ENCODE results near the gene BASP1. TPM values are rescaled to one million over a fixed set of nuclear protein-coding genes. Genes with fewer than 3 reads are reported as not detected.

The BASP1 gene, protein sequence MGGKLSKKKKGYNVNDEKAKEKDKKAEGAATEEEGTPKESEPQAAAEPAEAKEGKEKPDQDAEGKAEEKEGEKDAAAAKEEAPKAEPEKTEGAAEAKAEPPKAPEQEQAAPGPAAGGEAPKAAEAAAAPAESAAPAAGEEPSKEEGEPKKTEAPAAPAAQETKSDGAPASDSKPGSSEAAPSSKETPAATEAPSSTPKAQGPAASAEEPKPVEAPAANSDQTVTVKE
- 411 TPM for total RNA-seq

DNA sequence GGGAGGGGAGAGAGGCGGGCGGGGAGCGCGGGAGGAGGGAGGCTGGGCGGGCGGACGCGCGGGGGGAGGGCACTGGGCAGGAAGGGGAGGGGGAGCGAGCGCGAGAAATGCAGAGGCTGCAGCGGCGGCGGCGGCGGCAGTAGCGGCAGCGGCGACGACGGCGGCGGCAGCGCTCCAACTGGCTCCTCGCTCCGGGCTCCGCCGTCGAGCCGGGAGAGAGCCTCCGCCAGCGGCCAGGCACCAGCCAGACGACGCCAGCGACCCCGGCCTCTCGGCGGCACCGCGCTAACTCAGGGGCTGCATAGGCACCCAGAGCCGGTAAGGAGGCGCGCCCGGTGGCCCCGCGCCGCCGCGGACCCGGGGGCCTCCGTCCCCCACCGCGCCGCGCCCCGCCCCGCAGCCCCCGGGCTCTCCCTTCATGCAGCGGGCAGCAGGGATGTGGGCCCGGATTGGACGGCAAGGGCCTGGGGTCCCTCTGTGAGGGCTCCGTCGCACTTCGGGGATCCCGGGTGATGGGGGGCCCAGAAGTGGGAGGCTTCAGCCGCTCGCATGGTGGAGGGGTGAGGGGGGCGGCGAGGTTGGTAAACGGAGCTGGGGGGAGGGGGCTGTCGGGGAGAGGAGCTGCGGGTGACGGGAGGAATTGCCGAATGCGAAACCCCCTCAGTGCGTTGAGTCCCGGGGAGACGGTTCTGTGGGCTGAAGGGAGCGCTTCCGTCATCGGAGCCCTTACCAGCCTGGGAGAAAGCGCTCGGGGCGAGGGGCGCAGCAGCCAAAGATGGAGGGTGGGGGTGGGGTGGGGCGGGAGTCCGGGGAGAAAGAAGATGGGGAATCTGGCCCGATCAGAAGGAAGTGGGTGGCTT is at the start of gene BASP1:
BASP1 (plus strand) TSS at position 139 of the 860 bp plus-strand sequence. CDS start 57,586 bp downstream, outside the sequence.
- DNase-seq (ENCODE audit: low spot score in 2 of 2) (peak; percentile 74 to 76), FAIRE-seq (no peak)

DNA sequence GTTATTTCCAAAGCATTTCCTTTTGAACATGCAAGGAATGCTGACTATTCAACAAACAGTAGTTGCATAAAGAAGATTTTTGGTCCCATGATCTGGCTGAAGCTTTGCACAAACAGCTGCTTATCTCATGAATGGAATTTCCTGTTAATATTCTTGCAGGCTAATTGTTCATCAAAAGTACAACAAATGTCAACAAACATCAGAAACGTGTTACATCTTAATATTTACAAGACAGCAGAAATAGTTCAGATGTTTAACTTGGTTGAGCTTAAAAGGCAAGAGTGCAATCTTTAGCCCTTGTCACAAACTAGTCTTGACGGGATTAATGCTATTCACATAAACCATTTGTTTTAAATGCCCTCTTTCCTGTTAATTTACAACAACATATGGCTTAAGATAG is 47.9 kb upstream of the BASP1 start:
- no peak for FAIRE-seq
- no peak for DNase-seq (ENCODE audit: low spot score in 2 of 2)

DNA sequence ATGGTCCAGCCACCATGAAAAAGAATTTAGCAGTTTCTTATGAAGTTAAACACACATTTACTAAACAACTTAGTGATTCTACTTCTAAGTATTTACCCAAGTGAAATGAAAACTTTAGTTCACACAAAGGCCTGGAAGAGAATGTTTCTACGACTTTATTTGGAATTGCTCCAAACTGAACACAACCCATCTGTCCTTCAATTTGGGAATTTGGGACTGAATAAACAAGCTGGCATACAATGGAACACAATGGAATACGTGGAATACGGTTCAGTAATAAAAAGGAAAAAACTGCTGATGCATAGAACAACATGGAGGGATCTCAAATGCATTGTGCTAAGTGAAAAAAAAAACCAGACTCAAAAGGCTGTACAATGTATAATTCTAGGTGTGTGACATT is 44.6 kb upstream of the BASP1 start:
- DNase-seq (ENCODE audit: low spot score in 2 of 2) (no peak), FAIRE-seq (no peak)

DNA sequence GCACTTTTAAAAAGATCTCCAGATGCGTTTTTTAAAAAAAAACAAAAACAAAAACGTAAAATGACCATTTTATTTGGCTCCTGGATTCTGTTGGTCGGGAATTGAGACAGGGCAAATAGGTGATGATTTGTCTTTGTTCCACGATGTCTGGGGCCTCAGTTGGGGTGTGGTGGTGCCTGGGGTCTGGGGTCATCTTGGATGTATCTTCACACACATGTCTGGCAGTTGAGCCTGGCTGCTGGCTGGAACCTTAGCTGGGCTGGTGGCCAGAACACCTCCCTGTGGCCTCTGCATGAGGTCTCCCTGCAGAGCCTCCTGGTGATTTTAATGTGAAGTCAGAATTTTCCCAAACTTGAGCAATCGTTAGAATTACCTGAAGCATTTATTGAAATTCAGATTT is 42.5 kb upstream of the BASP1 start:
- FAIRE-seq (no peak), DNase-seq (ENCODE audit: low spot score in 2 of 2) (no peak)

DNA sequence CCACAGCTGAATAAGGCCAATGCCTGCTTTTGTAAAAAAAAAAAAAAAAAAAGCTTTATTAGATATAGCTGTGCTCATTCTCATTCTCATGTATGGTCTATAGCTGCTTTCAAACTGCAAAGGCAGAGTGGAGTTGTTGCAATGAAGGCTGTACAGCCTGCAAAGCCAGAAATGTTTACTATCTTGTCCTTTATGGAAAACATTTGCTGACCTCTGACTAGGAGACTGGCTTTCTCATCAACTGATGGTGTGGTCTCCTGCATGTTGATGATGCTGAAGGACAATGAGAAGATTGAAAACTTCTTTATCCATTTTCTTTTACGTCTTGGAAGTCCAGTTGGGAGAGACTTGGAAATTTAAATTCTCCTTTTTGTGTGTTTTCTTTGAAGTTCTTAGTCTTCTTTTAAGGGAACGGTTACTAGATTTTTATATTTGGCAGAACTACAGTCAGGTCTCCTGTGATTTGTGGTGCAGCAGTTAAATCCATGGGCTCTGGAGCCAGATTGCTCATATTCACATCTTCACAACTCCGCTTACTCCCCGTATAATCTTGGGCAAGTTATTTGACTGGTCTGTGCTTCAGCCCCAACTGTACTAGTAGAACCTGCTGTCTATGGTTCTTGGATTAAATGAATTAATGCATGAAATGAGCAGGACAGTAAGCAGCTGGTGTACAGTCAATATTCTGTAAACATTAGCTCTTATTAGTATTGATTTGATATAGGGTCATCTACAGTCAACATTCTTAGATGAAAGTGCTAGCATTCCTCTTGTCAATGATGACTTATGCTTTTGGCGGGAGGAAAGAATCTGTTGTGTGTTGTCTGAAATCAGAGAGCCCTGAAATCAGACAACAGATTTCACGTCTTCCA is 39.7 kb upstream of the BASP1 start:
- FAIRE-seq (no peak), DNase-seq (ENCODE audit: low spot score in 2 of 2) (no peak)

DNA sequence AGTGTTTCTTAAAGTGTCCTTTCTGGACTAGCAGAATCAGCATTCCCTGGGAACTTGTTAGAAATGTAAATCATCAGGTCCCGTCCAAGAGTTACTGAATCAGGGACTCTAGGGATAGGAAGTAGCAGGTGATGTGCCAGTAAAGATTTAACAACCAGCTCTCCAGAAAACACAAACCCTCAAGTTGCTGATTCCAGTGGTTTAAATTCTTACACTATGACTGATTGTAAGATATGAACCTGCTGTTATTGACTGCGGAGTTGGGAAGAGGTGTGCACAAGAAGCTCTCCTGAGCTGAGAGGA is 39.1 kb upstream of the BASP1 start:
- DNase-seq (ENCODE audit: low spot score in 2 of 2) (no peak), FAIRE-seq (no peak)

DNA sequence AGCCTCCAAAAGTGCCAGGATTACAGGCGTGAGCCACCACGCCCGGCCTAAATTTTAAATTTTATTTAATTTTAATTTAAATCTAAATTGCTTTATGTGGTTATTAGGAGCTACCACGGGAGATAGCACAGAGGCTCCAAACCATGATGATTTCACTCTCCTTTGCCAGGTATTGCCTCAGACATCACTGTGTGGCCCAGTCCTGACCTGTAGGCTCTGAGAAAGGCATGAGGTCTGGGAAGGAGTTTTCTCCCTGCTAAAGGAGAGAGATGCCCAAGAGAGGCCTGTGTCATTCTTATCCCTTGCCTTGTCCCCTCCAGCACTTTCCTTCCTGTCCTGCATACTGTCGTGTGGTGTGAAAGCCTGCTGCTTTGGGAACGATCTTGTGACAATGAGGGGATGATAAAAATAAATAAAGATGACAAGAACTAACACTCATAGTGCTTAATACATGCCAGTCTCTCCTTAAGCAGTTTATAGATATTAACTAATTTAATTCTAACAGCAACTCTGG is 37.0 kb upstream of the BASP1 start:
- DNase-seq (ENCODE audit: low spot score in 2 of 2) (no peak), FAIRE-seq (no peak)

DNA sequence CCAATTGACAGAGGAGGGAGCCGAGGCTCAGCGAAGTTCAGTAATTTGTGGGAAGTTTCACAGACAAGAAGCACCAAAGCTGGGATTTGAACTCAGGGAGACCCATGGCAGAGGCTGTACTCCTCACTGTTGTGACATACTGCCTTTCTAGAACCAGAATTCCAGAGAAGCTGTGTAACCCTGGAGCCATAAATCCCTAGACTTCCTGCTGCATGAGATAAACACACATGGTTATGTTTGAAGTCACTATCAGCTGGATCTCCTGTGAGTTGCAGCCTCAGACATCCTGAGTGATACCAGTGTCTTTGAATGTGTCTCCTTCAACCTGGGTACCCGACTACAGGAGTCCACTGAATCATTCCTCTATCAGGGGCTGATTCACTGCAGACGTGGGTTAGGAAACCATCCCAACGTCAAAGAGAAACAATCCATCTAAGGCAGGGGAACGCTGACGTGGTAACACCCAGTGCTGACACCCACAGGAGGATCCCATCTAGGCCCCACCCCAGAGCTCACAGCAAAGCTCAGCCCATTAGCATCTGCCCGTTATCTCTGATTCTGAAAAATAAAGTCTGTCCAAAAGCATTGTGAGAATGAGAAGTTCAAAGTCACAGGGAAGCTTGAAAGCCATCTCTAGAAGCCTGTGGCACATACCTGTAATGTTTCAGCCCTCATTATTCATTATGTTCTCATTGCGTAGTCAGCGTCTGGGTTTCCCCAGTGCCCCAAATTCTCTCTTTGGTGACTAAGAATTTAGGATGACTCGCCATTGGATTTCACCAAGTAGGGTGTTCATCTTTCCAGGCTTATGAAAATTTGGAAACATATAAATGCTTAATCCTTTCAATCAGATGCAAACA is 36.3 kb upstream of the BASP1 start:
- no peak for FAIRE-seq

DNA sequence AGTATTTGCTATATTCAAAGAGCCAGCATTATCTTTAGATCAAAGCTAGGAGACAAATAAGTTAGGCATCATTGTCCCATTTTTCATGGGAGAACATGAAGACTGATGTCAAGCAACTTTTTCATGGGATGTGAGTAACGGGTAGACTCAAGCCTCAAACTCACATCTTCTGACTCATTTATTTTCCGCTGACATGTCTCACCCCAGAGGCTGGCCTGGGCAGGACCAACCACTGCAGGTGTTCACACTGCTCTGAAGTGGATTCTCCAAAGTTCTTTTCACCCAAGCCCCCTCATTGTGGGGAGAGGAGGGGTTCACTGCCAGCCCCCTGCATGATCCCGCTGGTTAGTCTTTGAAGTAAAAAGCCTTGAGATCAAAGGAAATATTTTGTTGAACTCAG is 34.9 kb upstream of the BASP1 start:
- DNase-seq (ENCODE audit: low spot score in 2 of 2), result no peak
- no peak for FAIRE-seq

More for the DNA sequence above, 36.3 kb upstream of the BASP1 start:
- no peak for DNase-seq (ENCODE audit: low spot score in 2 of 2)

DNA sequence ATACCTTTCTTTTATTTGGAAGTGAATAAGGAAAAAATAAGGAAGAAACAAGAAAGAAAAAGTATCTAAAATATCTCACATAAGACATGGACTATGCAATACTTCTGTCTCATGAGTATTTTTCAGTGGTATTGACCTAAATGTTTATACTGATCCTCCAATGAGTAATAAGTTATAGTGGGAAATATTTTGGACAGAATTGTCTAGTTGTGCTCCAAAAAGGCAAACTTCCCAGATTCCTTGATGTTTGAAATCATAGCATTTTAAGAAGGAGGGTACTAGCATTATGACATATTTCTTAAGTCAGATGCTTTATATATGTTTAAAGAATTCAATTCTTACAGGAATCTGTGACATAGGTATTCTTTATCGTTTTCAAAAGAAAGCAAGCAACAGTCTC is 34.5 kb upstream of the BASP1 start:
- FAIRE-seq, result no peak
- no peak for DNase-seq (ENCODE audit: low spot score in 2 of 2)

DNA sequence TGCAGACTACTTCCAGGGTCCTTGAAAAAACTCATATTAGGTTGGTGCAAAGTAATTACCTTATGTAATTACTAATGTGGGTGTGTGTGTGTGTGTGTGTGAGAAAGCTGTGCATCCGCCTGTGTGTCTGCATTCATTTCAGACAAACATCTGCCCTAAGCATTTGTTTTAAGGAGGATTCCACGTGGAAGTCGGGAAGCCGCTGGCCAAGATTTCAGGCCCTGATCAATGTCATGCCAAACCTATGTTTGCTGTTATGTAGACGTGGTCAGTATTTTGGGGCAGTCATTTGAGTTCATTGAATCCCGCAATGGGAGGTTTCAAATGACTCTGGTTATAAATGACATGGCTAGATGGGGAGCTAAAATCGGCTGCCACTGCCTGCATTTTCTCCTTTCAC is 33.6 kb upstream of the BASP1 start:
- FAIRE-seq (no peak), DNase-seq (ENCODE audit: low spot score in 2 of 2) (no peak)

DNA sequence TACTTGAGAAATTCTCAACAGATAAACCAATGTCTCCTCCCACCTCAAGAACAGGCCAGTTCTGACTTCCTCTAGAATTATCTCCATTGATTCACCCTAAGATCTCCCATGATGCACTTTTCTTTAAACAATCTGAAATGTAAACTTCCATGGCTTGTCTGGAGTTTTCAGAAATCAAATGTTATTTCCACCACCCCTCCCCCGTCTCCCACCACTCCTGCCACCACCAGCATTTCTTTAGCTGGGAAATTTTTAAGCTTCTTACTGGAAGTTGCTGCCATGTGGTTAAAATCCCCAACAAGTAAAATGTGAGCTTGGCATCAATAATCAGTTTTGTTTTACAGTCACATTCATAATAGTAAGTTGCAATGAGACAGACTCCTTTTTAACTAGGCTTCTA is 32.8 kb upstream of the BASP1 start:
- FAIRE-seq (no peak), DNase-seq (ENCODE audit: low spot score in 2 of 2) (no peak)

DNA sequence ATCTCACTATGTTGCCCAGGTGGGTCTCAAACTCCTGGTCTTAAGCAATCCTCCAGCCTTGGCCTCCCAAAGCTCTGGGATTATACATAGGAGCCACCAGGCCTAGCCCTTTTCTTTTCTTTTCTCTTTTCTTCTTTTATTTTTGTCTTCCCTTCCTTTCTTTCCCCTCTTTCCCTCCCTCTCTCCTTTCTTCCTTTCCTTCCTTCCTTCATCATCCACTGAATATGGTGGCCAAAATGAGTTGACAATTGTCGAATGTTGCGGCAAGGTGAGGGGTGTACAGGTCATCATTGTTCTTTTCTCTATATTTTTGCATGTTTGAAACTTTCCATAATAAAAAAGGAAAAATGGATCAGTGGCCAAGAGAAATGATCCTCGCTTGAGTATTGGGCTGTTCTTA is 32.1 kb upstream of the BASP1 start:
- FAIRE-seq, result no peak
- DNase-seq (ENCODE audit: low spot score in 2 of 2), result no peak

DNA sequence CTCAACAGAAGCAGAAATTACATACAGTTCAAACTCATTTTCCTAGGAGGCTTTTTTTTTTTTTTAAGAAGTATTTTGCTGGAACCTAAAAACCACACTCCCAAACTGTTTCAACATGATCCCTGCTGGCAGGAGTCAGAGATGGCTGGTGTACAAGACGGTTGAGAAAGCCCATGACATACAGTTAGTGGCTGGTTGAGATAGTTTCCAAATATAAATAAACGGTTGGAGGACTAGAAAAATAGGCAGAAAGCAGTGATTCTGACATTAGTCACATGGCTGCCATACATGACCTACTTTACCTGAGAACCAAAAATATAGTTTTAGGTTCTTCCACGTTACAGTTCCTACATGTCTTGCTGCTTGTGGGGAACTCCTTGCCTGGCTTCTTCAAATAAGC is 31.7 kb upstream of the BASP1 start:
- DNase-seq (ENCODE audit: low spot score in 2 of 2), result no peak

DNA sequence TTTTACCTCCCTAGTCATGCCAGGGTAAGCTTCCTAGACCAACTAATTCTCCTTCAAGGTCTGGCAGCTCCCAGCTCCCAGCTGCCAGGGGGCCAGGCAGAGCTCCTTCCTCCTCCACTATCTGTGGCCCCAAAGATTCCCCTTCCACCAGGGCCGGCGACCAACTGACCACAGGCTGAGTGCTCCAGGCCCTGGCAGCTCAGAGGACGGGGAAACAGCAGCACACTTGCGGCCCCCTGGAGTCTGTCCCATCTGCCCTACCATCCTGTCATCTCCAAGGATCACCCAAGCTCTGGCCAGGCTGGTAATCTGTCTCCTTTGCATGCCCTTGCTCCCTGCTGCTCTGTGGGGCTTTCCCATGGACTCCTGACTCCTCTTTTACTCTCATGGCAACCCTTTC is 31.2 kb upstream of the BASP1 start:
- no peak for FAIRE-seq
- DNase-seq (ENCODE audit: low spot score in 2 of 2), result no peak

More for the DNA sequence above, 31.7 kb upstream of the BASP1 start:
- no peak for FAIRE-seq

DNA sequence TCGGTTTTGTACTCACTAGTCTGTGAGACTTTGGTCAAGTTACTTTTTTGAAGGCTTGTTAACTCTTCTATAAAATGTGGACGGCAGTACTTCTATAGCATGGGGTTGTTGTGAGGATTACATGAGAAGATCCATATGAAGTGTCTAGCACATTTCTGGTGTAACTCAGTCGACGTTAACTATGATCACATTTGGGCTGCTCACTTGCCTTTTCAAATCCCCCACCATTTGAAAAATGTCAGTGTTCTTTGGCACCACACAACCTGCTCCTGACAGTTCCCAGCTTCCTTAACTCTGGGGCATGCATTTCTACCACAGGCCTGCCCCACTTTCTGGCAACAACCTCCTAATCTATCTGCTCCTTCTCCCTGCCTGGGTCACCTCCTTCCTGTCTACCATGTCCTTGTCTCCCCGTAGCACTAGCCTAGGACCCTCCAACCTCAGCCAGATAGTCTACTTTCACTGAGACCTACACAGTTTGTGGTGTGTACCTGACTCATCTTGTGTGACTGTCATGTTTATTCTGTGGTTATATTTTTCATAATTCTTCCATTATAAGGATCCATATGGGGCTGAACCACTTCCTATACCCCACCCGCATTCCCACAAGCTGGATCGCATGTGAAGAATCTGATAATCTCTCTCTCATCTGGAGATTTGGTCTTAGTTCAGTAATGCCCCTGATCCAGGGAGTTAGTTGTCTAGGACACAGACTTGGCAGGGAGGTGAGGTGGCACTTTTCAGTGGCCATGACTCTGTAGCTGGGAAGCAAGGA is 30.2 kb upstream of the BASP1 start:
- no peak for DNase-seq (ENCODE audit: low spot score in 2 of 2)
- FAIRE-seq, result no peak

DNA sequence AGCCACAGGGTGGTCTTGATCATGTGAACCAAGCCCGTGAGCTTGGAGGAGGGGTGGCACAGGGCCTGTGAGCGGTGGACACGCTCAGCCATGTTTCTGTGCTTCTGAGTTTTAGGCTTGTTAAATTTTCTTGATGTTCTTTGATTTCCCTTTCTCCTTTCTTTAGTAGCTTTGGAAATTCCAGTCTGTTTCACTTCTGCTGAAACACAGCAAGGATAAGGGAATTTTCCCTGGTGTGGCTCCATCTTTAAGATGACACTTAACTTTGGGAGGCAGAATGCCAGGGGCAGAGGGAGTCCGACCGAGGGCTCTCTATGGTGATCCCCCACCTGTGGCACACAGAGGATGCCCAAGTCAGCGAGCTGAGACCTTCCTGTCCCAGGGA is 29.7 kb upstream of the BASP1 start:
- no peak for DNase-seq (ENCODE audit: low spot score in 2 of 2)
- no peak for FAIRE-seq

DNA sequence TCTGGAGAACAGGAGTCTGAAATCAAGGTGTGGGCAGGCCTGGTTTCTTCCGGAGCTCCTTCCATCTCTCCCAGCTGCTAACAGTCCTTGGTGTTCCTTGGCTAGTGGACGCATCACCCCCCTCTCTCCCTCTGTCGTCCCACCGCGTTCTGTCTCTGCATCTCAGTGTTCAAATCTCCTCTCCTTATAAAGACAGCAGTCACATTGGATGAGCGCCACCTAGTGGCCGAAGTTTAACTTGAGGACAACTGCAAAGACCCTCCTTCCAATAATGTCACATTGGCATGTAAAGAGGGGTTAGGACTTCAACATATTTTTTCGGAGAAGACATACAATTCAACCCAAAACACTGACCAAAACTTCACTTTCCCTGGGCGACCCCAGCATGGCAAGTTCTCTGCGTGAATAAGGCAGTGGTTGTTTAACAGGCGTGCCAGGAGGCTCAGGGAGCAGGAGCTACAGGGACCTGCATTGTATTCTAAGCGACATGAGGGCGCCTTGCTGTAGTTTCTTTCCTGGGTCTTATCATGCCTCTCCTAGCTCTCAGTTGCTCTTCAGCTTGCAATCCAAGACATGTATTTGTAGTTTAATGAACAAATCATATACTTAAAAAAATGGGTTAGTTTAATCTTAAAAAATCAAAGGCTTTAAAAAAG is 27.9 kb upstream of the BASP1 start:
- FAIRE-seq, result no peak
- peak in 1 of 2 donors; percentile 37 for DNase-seq (ENCODE audit: low spot score in 2 of 2)

DNA sequence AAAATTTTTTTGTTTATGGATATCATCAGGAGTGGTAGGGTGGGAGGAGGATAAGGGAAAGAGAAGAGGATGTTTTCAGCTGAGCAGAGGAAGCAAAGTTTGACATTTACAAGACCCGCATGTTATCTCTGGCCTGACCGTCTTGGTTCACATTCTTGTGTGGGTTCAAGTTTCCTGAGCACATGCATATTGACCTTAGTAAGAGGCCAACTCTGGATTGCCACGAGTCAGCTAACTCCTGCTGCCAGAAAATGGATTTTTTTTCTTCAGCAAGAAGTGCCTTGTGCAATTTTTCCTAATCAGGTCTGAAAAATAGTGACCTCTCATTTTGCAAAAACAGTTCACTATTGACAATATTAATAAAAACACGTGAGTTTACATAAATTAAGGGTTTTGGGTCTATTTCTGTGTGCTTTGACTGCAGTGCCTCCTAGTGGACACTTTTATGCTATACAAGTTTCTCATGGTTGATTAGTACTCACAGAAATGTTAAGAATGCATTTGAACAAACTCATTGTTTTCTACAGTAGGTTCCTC is 27.1 kb upstream of the BASP1 start:
- DNase-seq (ENCODE audit: low spot score in 2 of 2) (no peak), FAIRE-seq (no peak)
